NCI-H510A treated with DMSO at 0.1 percent for 48 hours (cell line): ENCODE results near the gene EYS.
"Not testable (repeated sequence)": the region's sequence is repeated elsewhere in the genome, so short reads cannot be mapped to it uniquely, and the experiment has no call there.

ENCODE experiments used
- DNase-seq: peaks from one replicate; lab custom pipeline; 2025; lab: John Stamatoyannopoulos, UW

The EYS gene

GRCh38 chr6:64476935-64477334, 1230.1 kb downstream of the EYS start:
- DNase-seq, result no peak

- DNase-seq, result not testable (repeated sequence)
These were observed 1237.6 kb downstream of the EYS start for GRCh38 chr6:64469405-64469804.

- no peak for DNase-seq
These were observed 1239.4 kb downstream of the EYS start for GRCh38 chr6:64467656-64468055.

- no peak for DNase-seq
These were observed 1247.5 kb downstream of the EYS start for GRCh38 chr6:64459411-64459944.

GRCh38 chr6:64448101-64448500, 1258.9 kb downstream of the EYS start:
- DNase-seq, result not testable (repeated sequence)

- DNase-seq, result no peak
These were observed 1262.0 kb downstream of the EYS start for GRCh38 chr6:64445038-64445437.

GRCh38 chr6:64439274-64439673, 1267.8 kb downstream of the EYS start:
- DNase-seq, result no peak

GRCh38 chr6:64437996-64438395, 1269.0 kb downstream of the EYS start:
- no peak for DNase-seq

- DNase-seq, result no peak
These were observed 1277.1 kb downstream of the EYS start for GRCh38 chr6:64429926-64430325.

- no peak for DNase-seq
These were observed 1278.8 kb downstream of the EYS start for GRCh38 chr6:64428186-64428585.

- no peak for DNase-seq
These were observed 1291.1 kb downstream of the EYS start for GRCh38 chr6:64415926-64416325.

GRCh38 chr6:64411226-64411625, 1295.8 kb downstream of the EYS start:
- DNase-seq, result no peak

GRCh38 chr6:64409948-64410347, 1297.1 kb downstream of the EYS start:
- no peak for DNase-seq

- DNase-seq, result no peak
These were observed 1302.6 kb downstream of the EYS start for GRCh38 chr6:64404396-64404795.

- no peak for DNase-seq
These were observed 1323.7 kb downstream of the EYS start for GRCh38 chr6:64383277-64383676.

- no peak for DNase-seq
These were observed 1330.6 kb downstream of the EYS start for GRCh38 chr6:64376394-64376793.

GRCh38 chr6:64357430-64357829, 1349.6 kb downstream of the EYS start:
- no peak for DNase-seq

GRCh38 chr6:64347411-64347810, 1359.6 kb downstream of the EYS start:
- no peak for DNase-seq

- no peak for DNase-seq
These were observed 1371.8 kb downstream of the EYS start for GRCh38 chr6:64335195-64335594.

- no peak for DNase-seq
These were observed 1372.4 kb downstream of the EYS start for GRCh38 chr6:64334636-64335035.

- peak; percentile 11 for DNase-seq
These were observed 1376.2 kb downstream of the EYS start for GRCh38 chr6:64330694-64331307.

GRCh38 chr6:64326939-64327338, 1380.1 kb downstream of the EYS start:
- no peak for DNase-seq

GRCh38 chr6:64325093-64325492, 1381.9 kb downstream of the EYS start:
- DNase-seq, result no peak

- DNase-seq, result no peak
These were observed 1396.8 kb downstream of the EYS start for GRCh38 chr6:64310214-64310613.
